PC-9 (cell line): ENCODE results near the gene LMCD1. TPM values are rescaled to one million over a fixed set of nuclear protein-coding genes. Genes with fewer than 3 reads are reported as not detected.

Experiments
- BruUV-seq: library from RNA; stranded (reverse); fragments of 400-500 nt; replicated peaks from 2 replicates; lab custom pipeline; 2021; lab: Mats Ljungman, UMichigan
- CTCF ChIA-PET: fragments of 300-600 bp; sonication (Branson Sonifier 250); formaldehyde crosslinking; loops from one replicate; lab custom pipeline; 2022; ENCODE audit warnings: antibody characterized with exemption; lab: Charles Lee
- POLR2A ChIA-PET: fragments of 300-600 bp; sonication (Branson Sonifier 250); formaldehyde crosslinking; loops from one replicate; lab custom pipeline; 2022; ENCODE audit warnings: antibody characterized with exemption; ENCODE audit not compliant: unreplicated experiment; lab: Charles Lee
- DNase-seq, 2 experiments: peaks; one replicate each; pipeline versions ENCODE4 v3.0.0 to v3.0.0-alpha.2; 2015 to 2022; ENCODE audit warnings: mixed read lengths in 1 of 2
- H2AFZ ChIP-seq: fragments of 200-600 bp; sonication (generic); 2 replicates; pipeline ENCODE4 v1.8.1; 2017; ENCODE audit warnings: antibody characterized with exemption
- H3F3A ChIP-seq: fragments of 200-600 bp; sonication (generic); 2 replicates; pipeline ENCODE4 v1.8.1; 2017; ENCODE audit warnings: antibody characterized with exemption, mild to moderate bottlenecking, low read depth; ENCODE audit not compliant: insufficient read depth
- H3K27ac ChIP-seq: fragments of 200-600 bp; sonication (generic); 2 replicates; pipeline ENCODE4 v1.6.1; 2016; ENCODE audit warnings: mixed run types
- H3K27me3 ChIP-seq: fragments of 200-600 bp; sonication (generic); 2 replicates; pipeline ENCODE4 v1.6.1; 2016; ENCODE audit warnings: low read depth, mixed run types; ENCODE audit not compliant: insufficient read depth
- H3K36me3 ChIP-seq: fragments of 200-600 bp; sonication (generic); 2 replicates; pipeline ENCODE4 v1.6.1; 2016; ENCODE audit warnings: low read depth, mixed run types
- H3K4me1 ChIP-seq: fragments of 200-600 bp; sonication (generic); replicated peaks from 2 replicates; pipeline ENCODE4 v1.6.1; 2016; ENCODE audit warnings: mixed run types; ENCODE audit not compliant: insufficient read depth
- H3K4me2 ChIP-seq: fragments of 200-600 bp; sonication (generic); 2 replicates; pipeline ENCODE4 v1.6.1; 2017; ENCODE audit warnings: mixed run types
- H3K4me3 ChIP-seq: fragments of 200-600 bp; sonication (generic); 2 replicates; pipeline ENCODE4 v1.6.1; 2016; ENCODE audit warnings: mixed run types
- H3K79me2 ChIP-seq: fragments of 200-600 bp; sonication (generic); 2 replicates; pipeline ENCODE4 v1.6.1; 2017; ENCODE audit warnings: low read depth, mixed run types
- H3K9me2 ChIP-seq: fragments of 200-600 bp; sonication (generic); 2 replicates; pipeline ENCODE4 v1.8.1; 2017; ENCODE audit warnings: mild to moderate bottlenecking; ENCODE audit not compliant: insufficient read depth
- H3K9me3 ChIP-seq: fragments of 200-600 bp; sonication (generic); 2 replicates; pipeline ENCODE4 v1.8.1; 2016; ENCODE audit warnings: low read depth; ENCODE audit not compliant: insufficient read depth
- H4K20me1 ChIP-seq: fragments of 200-600 bp; sonication (generic); 2 replicates; pipeline ENCODE4 v1.8.1; 2017; ENCODE audit not compliant: insufficient read depth
- CTCF ChIP-seq: fragments of 200-600 bp; sonication (generic); conservative IDR thresholded peaks from 2 replicates; pipeline ENCODE4 v1.6.1; 2017; ENCODE audit warnings: mixed run types, antibody characterized with exemption, mild to moderate bottlenecking, moderate library complexity
- EZH2 ChIP-seq: fragments of 200-600 bp; sonication (generic); IDR thresholded peaks from 2 replicates; pipeline ENCODE4 v1.8.0; 2017; ENCODE audit warnings: antibody characterized with exemption, low read depth
- intact Hi-C: fragments of 100-400 bp; cut with micrococcal nuclease; formaldehyde crosslinking; loops from one replicate; pipeline ENCODE4 v1.10.0; 2022; ENCODE audit not compliant: unreplicated experiment
- total RNA-seq: library from RNA; stranded (reverse); gene quantifications from 2 replicates; pipeline ENCODE4 v1.2.3, GENCODE V29; 2021

The LMCD1 gene
- total RNA-seq, 1 experiment from 2014 or later = 10.3 TPM

DNA sequence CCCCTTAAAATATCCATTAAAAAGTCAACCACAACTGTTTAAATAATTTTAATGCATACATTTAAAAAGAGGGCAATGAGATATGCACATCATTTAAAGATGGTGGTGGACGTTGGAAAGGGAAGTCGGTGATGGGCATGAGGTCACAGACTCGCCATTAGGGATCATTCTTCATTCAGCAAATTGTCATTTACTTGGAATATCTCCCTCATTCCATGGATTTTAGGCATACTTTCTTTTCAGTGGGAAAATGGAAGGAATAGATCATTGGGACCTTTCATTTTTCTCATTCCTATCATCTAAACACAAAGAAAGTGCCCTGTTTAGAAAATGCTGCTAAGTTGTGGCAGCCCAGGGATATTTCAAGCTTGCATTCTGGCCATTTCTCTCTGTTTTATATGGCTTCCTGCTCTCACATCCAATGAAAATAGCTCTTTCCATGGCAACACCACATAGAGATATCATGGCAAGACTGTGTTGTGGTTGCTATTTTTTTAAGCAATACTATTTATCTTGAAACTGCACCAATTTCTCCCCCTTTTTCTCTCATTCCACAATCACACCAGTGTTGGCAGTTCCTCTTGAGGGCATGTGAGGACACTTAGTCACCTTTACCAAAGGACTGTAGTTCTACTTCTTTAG lies 40.7 kb upstream of the LMCD1 start:
- Histone ChIP-seq H3K36me3 (no peaks in the 10 kb centered on the region), H3F3A (no peaks in the 10 kb centered on the region), H3K27ac (no peak overlapping the region), H3K27me3 (no peaks in the 10 kb centered on the region), H4K20me1 (no peaks in the 10 kb centered on the region), H3K9me2 (no peaks in the 10 kb centered on the region), H3K4me2 (no peak overlapping the region), H2AFZ (no peak overlapping the region), H3K4me3 (no peak overlapping the region), H3K9me3 (no peaks in the 10 kb centered on the region), H3K4me1 (no peaks in the 10 kb centered on the region), H3K79me2 (no peaks in the 10 kb centered on the region)
- no TSS peak for BruUV-seq
- intact Hi-C loops = no loop called here
- POLR2A ChIA-PET = no interaction called here
- TF ChIP-seq CTCF = no peak
- no peak for TF ChIP-seq EZH2
- CTCF ChIA-PET = no interaction called here
- no peak for DNase-seq

DNA sequence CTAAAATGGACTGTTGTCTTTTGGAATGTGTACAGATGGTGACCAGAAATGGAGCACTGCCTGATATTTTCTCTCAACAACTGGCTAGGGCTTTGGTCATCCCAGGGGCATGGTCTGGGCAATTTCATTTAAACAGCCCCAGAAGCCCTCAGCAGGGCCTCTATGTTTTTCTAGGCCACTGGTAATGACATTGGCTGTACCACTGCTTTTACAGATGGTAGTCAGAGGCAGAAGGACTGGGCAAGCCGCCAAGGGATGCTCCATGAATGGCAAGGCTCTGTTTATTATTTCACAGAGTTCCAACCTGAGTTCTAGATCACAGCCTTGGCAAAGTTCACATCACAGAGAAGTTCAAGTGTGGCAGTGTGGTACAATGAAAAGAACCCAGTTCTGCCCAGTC lies 37.0 kb upstream of the LMCD1 start:
- no peak for DNase-seq
- no peaks in the 10 kb centered on the region for H3K27me3 ChIP-seq
- intact Hi-C loops = no loop called here
- TF ChIP-seq CTCF (no peak), EZH2 (no peak)
- BruUV-seq = no TSS peak
- no peak overlapping the region for H3K4me2 ChIP-seq
- ChIA-PET CTCF (no interaction called here), POLR2A (no interaction called here)
- no peaks in the 10 kb centered on the region for H3K4me1 ChIP-seq
- H4K20me1 ChIP-seq = no peaks in the 10 kb centered on the region
- H3K79me2 ChIP-seq = no peaks in the 10 kb centered on the region
- H2AFZ ChIP-seq = no peak overlapping the region
- no peaks in the 10 kb centered on the region for H3K9me3 ChIP-seq
- no peak overlapping the region for H3K4me3 ChIP-seq
- no peaks in the 10 kb centered on the region for H3K9me2 ChIP-seq
- H3K36me3 ChIP-seq = no peaks in the 10 kb centered on the region
- H3F3A ChIP-seq = no peaks in the 10 kb centered on the region
- no peak overlapping the region for H3K27ac ChIP-seq

DNA sequence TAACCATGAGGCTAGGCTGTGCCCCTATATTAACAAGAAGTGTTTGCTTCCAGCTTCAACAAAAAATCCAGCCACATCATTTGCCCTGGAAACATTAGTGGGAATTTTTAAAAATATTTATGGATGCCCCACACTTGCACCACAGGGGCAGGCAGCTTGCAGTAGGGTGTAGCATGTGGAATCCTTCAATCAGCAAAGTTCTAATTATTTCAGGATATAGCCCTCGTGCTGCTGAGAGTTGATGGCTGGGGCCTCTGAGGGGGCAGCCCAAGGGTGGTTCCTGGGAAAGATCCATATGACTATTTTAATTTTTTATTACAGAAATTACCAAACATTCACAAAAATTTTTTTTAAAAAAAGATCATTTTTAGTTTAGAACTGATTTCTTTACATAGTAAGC lies 35.1 kb upstream of the LMCD1 start:
- BruUV-seq = no TSS peak
- intact Hi-C loops = no loop called here
- Histone ChIP-seq H4K20me1 (no peaks in the 10 kb centered on the region), H3K9me3 (no peaks in the 10 kb centered on the region), H3K9me2 (no peaks in the 10 kb centered on the region), H3K4me3 (no peak overlapping the region), H3K27ac (no peak overlapping the region), H3K27me3 (no peaks in the 10 kb centered on the region), H3K4me2 (no peak overlapping the region), H3F3A (no peaks in the 10 kb centered on the region), H2AFZ (no peak overlapping the region), H3K36me3 (no peaks in the 10 kb centered on the region), H3K79me2 (no peaks in the 10 kb centered on the region), H3K4me1 (no peaks in the 10 kb centered on the region)
- ChIA-PET POLR2A (no interaction called here), CTCF (no interaction called here)
- no peak for DNase-seq
- TF ChIP-seq CTCF (no peak), EZH2 (no peak)
